GM12878 (cell line): ENCODE data around the gene USP5. TPM values are rescaled to one million over a fixed set of nuclear protein-coding genes. Genes with fewer than 3 reads are reported as not detected.
"Not testable (repeated sequence)": the region's sequence is repeated elsewhere in the genome, so short reads cannot be mapped to it uniquely, and the experiment has no call there.

Source experiments
- ATAC-seq: fragments of 200-7000 bp; cut with Tn5 transposase; 3 replicates; pipeline ENCODE4 v1.9.1; 2020; ENCODE audit warnings: mild to moderate bottlenecking, moderate library complexity
- BruUV-seq: library from RNA; stranded (reverse); fragments of 400-500 nt; replicated peaks from 2 replicates; lab custom pipeline; 2021; lab: Mats Ljungman, UMichigan
- CTCF ChIA-PET: fragments of 300-600 bp; sonication (Branson Sonifier 250); formaldehyde crosslinking; extraction: SDS; loops from one replicate; lab custom pipeline; 2021; ENCODE audit warnings: inconsistent platforms; lab: Yijun Ruan, JAX
- POLR2A ChIA-PET: fragments of 350-600 bp; formaldehyde crosslinking; extraction: SDS; loops from one replicate; lab custom pipeline; 2021; ENCODE audit warnings: inconsistent platforms; lab: Charles Lee
- RAD21 ChIA-PET: fragments of 300-600 bp; sonication (Branson Sonifier 250); formaldehyde crosslinking; loops from one replicate; lab custom pipeline; 2023; ENCODE audit warnings: antibody characterized with exemption; ENCODE audit not compliant: unreplicated experiment; lab: Charles Lee
- SMC1A ChIA-PET: fragments of 300-600 bp; sonication (Branson Sonifier 250); formaldehyde crosslinking; loops from one replicate; lab custom pipeline; 2023; ENCODE audit not compliant: unreplicated experiment, uncharacterized antibody; lab: Charles Lee
- DNase-seq: peaks from one replicate; pipeline ENCODE4 v3.0.0-alpha.2; 2011; ENCODE audit warnings: low read depth, low spot score
- FAIRE-seq: peaks from 3 replicates; lab custom pipeline; 2011; peaks lifted over from hg19 to GRCh38; lab: Jason Lieb, UNC
- H2AFZ ChIP-seq: 2 replicates; pipeline ENCODE4 v1.6.0; 2011; ENCODE audit warnings: low read depth, low read length, control low read depth; ENCODE audit not compliant: control insufficient read depth
- H3K27ac ChIP-seq: 2 replicates; pipeline ENCODE4 v1.5.1; 2011; ENCODE audit warnings: control low read depth; ENCODE audit not compliant: control insufficient read depth, insufficient read depth
- H3K27me3 ChIP-seq, 2 experiments: replicated peaks in 1 of 2; 2 replicates each; pipeline versions ENCODE4 v1.6.0 to v1.6.1; 2011; ENCODE audit warnings: low read length in 1 of 2; ENCODE audit not compliant: control insufficient read depth in 2 of 2, insufficient read depth in 2 of 2
- H3K36me3 ChIP-seq, 2 experiments: 2 replicates each; pipeline ENCODE4 v1.5.1; 2011; ENCODE audit warnings: low read length in 1 of 2; ENCODE audit not compliant: control insufficient read depth in 2 of 2, insufficient read depth in 2 of 2
- H3K4me1 ChIP-seq: 2 replicates; pipeline ENCODE4 v1.6.1; 2011; ENCODE audit warnings: mild to moderate bottlenecking, low read length, moderate library complexity, mixed read lengths; ENCODE audit not compliant: control insufficient read depth, insufficient read depth
- H3K4me2 ChIP-seq: 2 replicates; pipeline ENCODE4 v1.6.0; 2011; ENCODE audit warnings: control low read depth; ENCODE audit not compliant: control insufficient read depth, insufficient read depth
- H3K4me3 ChIP-seq: fragments of 200-600 bp; sonication (generic); 2 replicates; pipeline ENCODE4 v1.5.1; 2016
- H3K79me2 ChIP-seq: 2 replicates; pipeline ENCODE4 v1.6.0; 2011; ENCODE audit warnings: low read length; ENCODE audit not compliant: control insufficient read depth, insufficient read depth
- H3K9ac ChIP-seq: 2 replicates; pipeline ENCODE4 v1.8.0; 2011; ENCODE audit warnings: low read length, control low read depth, mixed read lengths; ENCODE audit not compliant: control insufficient read depth, insufficient read depth
- H3K9me3 ChIP-seq: replicated peaks from 3 replicates; pipeline ENCODE4 v1.5.1; 2011; ENCODE audit warnings: mild to moderate bottlenecking, low read length; ENCODE audit not compliant: control insufficient read depth, insufficient read depth
- H4K20me1 ChIP-seq: 2 replicates; pipeline ENCODE4 v1.6.0; 2011; ENCODE audit not compliant: control insufficient read depth, insufficient read depth
- CEBPB ChIP-seq, 2 experiments: fragments of 150-350 bp in 1 of 2; IDR thresholded peaks; 2 replicates each; pipeline ENCODE4 v1.6.1; 2012 to 2014; ENCODE audit warnings: low read depth in 2 of 2, low read length in 2 of 2, borderline replicate concordance in 1 of 2, inconsistent platforms in 1 of 2
- KDM1A ChIP-seq: fragments of 200-600 bp; sonication (generic); IDR thresholded peaks from 2 replicates; pipeline ENCODE4 v1.6.1; 2016; ENCODE audit warnings: borderline replicate concordance
- PAX5 ChIP-seq: IDR thresholded peaks from 2 replicates; pipeline ENCODE4 v1.6.1; 2011; ENCODE audit warnings: low read depth, low read length, borderline replicate concordance
- TAF1 ChIP-seq: IDR thresholded peaks from 2 replicates; pipeline ENCODE4 v1.6.1; 2011; ENCODE audit warnings: mild to moderate bottlenecking, low read depth, low read length, borderline replicate concordance
- WGBS: methylation state at CpG from one replicate; pipeline ENCODE4 v1.1.6; 2016; ENCODE audit warnings: low lambda C conversion rate; ENCODE audit not compliant: insufficient replicate concordance, insufficient coverage; ENCODE audit errors: missing lambda C conversion rate; 5-methylcytosine and 5-hydroxymethylcytosine counted together
- in situ Hi-C: fragments of 300-500 bp; cut with MboI; formaldehyde crosslinking; loops from 9 replicates; pipeline ENCODE4 v1.14.3; 2018; ENCODE audit warnings: mixed read lengths
- intact Hi-C: fragments of 100-400 bp; cut with micrococcal nuclease; formaldehyde crosslinking; loops from one replicate; pipeline ENCODE4 v1.14.2; 2022; ENCODE audit not compliant: unreplicated experiment
- polyA plus RNA-seq, 11 experiments: library from polyadenylated mRNA; depleted of rRNA in 4 of 11; unstranded in 6 of 11; stranded (reverse) in 5 of 11; fragments of >200 nt; fragmentation: Nextera tagmentation in 4 of 11; fragmentation: Illumina TruSeq in 1 of 11; extraction: Ambion mirVana in 4 of 11; extraction: Trizol in 1 of 11; gene quantifications; 1 replicate in 1 of 11; 2 replicates in 10 of 11; pipeline versions ENCODE4 v1.2.1 to v1.2.3, GENCODE V29; 2011 to 2016; ENCODE audit warnings: inconsistent platforms in 2 of 11, missing spikeins in 2 of 11, low read depth in 1 of 11
- total RNA-seq, 4 experiments: library from RNA; depleted of rRNA in 3 of 4; stranded (reverse); fragments of >200 nt in 3 of 4; fragmentation: Illumina TruSeq in 1 of 4; extraction: Trizol in 1 of 4; gene quantifications; 2 replicates each; pipeline versions ENCODE4 v1.2.1 to v1.2.3, GENCODE V29; 2013 to 2021

Gene USP5
- total and polyA plus RNA-seq, 10 of the 15 experiments (the other 5 are each of a cell fraction or from before 2014, with no cell fraction given) = 2.5 to 124 (median 74.6) TPM

GRCh38 chr12:6884539-6884938 lies 32.6 kb downstream of the USP5 start (continued):
- no peak for TF ChIP-seq CEBPB (IDR thresholded peaks at IDR 0.05; ENCODE audit: borderline replicate concordance in 1 of 2, low read depth in 2 of 2, low read length in 2 of 2)
- no peak for TF ChIP-seq TAF1
- TF ChIP-seq PAX5 = no peak
- no peak for TF ChIP-seq KDM1A

GRCh38 chr12:6886206-6886999 lies 34.5 kb downstream of the USP5 start:
- H3K4me3 ChIP-seq, BruUV-seq, SMC1A ChIA-PET, H3K4me2 ChIP-seq, H3K36me3 ChIP-seq, ATAC-seq, H3K4me1 ChIP-seq, H3K27ac ChIP-seq, H2AFZ ChIP-seq, FAIRE-seq, H3K9me3 ChIP-seq, intact Hi-C loops, in situ Hi-C loops, H4K20me1 ChIP-seq, H3K79me2 ChIP-seq, H3K27me3 ChIP-seq, H3K9ac ChIP-seq, DNase-seq: not testable (repeated sequence)
- WGBS = 77% methylated on average over 12 of the region's 15 CpGs
- POLR2A ChIA-PET = interaction anchor here (1.4 to 1.5 kb wide), 2 partner anchors 13 to 15 kb away, joined by 3 to 4 read pairs; partner anchors contain the start of gene SPSB2
- CTCF ChIA-PET = interaction anchor here (1.8 kb wide), 1 partner anchor 14 kb away, joined by 8 read pairs; the partner anchor contains the start of gene SPSB2
- RAD21 ChIA-PET = interaction anchor here (1.4 kb wide), 1 partner anchor 14 kb away, joined by 4 read pairs; the partner anchor contains the start of gene SPSB2
